SU-DHL-6 (cell line): ENCODE results near the gene UBE2O.

ENCODE experiments used
- H2AFZ ChIP-seq: fragments of 200-600 bp; sonication (generic); 2 replicates; pipeline ENCODE4 v1.6.1; 2014; ENCODE audit warnings: low read depth, mild to moderate bottlenecking, moderate library complexity, mixed read lengths, antibody characterized with exemption, low read length; ENCODE audit not compliant: severe bottlenecking
- H3F3A ChIP-seq: fragments of 200-600 bp; shearing (Covaris generic); 2 replicates; pipeline ENCODE4 v1.6.0; 2016; ENCODE audit warnings: antibody characterized with exemption, mild to moderate bottlenecking; ENCODE audit not compliant: insufficient read depth
- H3K27ac ChIP-seq: fragments of 200-600 bp; sonication (generic); 2 replicates; pipeline ENCODE4 v1.5.1; 2016; ENCODE audit warnings: low read depth, mild to moderate bottlenecking, low read length, moderate library complexity, mixed read lengths
- H3K27me3 ChIP-seq: fragments of 200-600 bp; sonication (generic), shearing (Covaris generic); 2 replicates; pipeline ENCODE4 v1.6.0; 2014; ENCODE audit warnings: mild to moderate bottlenecking, low read length
- H3K36me3 ChIP-seq: fragments of 200-600 bp; sonication (generic); 2 replicates; pipeline ENCODE4 v1.6.1; 2014; ENCODE audit warnings: mild to moderate bottlenecking, low read length, mixed read lengths
- H3K4me2 ChIP-seq: fragments of 300-600, 200-600 bp; shearing (Covaris generic), sonication (generic); 2 replicates; pipeline ENCODE4 v1.6.0; 2014; ENCODE audit warnings: low read length, low read depth, mild to moderate bottlenecking; ENCODE audit not compliant: poor library complexity, severe bottlenecking
- H3K4me3 ChIP-seq: fragments of 200-600 bp; sonication (generic); 2 replicates; pipeline ENCODE4 v1.5.1; 2014; ENCODE audit warnings: antibody characterized with exemption, low read length, mild to moderate bottlenecking, mixed read lengths; ENCODE audit not compliant: insufficient read depth, poor library complexity, severe bottlenecking
- H3K79me2 ChIP-seq: fragments of 200-600 bp; sonication (generic); 2 replicates; pipeline ENCODE4 v1.6.1; 2014; ENCODE audit warnings: mild to moderate bottlenecking, low read length, moderate library complexity; ENCODE audit not compliant: insufficient read depth
- H3K9ac ChIP-seq: fragments of 200-600 bp; sonication (generic); 2 replicates; pipeline ENCODE4 v1.7.0; 2014; ENCODE audit warnings: mild to moderate bottlenecking, low read length
- H3K9me2 ChIP-seq: fragments of 200-600 bp; sonication (generic); replicated peaks from 2 replicates; pipeline ENCODE4 v1.6.1; 2014; ENCODE audit warnings: low read length; ENCODE audit not compliant: insufficient read depth
- H3K9me3 ChIP-seq: fragments of 200-600 bp; sonication (generic); 2 replicates; pipeline ENCODE4 v1.6.1; 2014; ENCODE audit warnings: low read length, mixed read lengths; ENCODE audit not compliant: insufficient read depth
- H4K20me1 ChIP-seq: fragments of 200-600 bp; sonication (generic); 2 replicates; pipeline ENCODE4 v1.6.1; 2014; ENCODE audit warnings: low read depth, mild to moderate bottlenecking, antibody characterized with exemption, low read length, moderate library complexity, mixed read lengths
- CTCF ChIP-seq: fragments of 200-600 bp; sonication (generic); IDR thresholded peaks from one replicate; pipeline ENCODE4 v1.5.1; 2017; ENCODE audit warnings: antibody characterized with exemption, mild to moderate bottlenecking, low read length, moderate library complexity; ENCODE audit not compliant: insufficient read depth, poor library complexity, severe bottlenecking
- EZH2phosphoT487 ChIP-seq: fragments of 200-600 bp; sonication (generic), shearing (Covaris generic); conservative IDR thresholded peaks from 2 replicates; pipeline ENCODE4 v1.6.1; 2018; ENCODE audit warnings: mild to moderate bottlenecking, antibody characterized with exemption, low read length, moderate library complexity, mixed read lengths

The UBE2O gene

GRCh38 chr17:76397184-76397583 lies 55.8 kb downstream of the UBE2O start:
- H3K4me2 ChIP-seq, result no peak overlapping the region
- H3K9me2 ChIP-seq, result no peaks in the 10 kb centered on the region
- H3K4me3 ChIP-seq, result no peak overlapping the region
- H3K9ac ChIP-seq, result no peak overlapping the region
- no peaks in the 10 kb centered on the region for H4K20me1 ChIP-seq
- no peak overlapping the region for H2AFZ ChIP-seq
- no peaks in the 10 kb centered on the region for H3K36me3 ChIP-seq
- no peak for TF ChIP-seq CTCF
- no peak for TF ChIP-seq EZH2phosphoT487
- no peak overlapping the region for H3K27ac ChIP-seq
- H3K27me3 ChIP-seq, result no peaks in the 10 kb centered on the region
- H3K79me2 ChIP-seq, result no peaks in the 10 kb centered on the region
- no peaks in the 10 kb centered on the region for H3K9me3 ChIP-seq
- H3F3A ChIP-seq, result no peaks in the 10 kb centered on the region

GRCh38 chr17:76395980-76396379 lies 57.0 kb downstream of the UBE2O start:
- H3K79me2 ChIP-seq, result no peaks in the 10 kb centered on the region
- no peak overlapping the region for H3K4me3 ChIP-seq
- no peaks in the 10 kb centered on the region for H3K9me3 ChIP-seq
- H3K9ac ChIP-seq, result no peak overlapping the region
- no peaks in the 10 kb centered on the region for H4K20me1 ChIP-seq
- TF ChIP-seq CTCF, result no peak
- no peak for TF ChIP-seq EZH2phosphoT487
- no peak overlapping the region for H3K27ac ChIP-seq
- no peaks in the 10 kb centered on the region for H3K36me3 ChIP-seq
- H3K9me2 ChIP-seq, result no peaks in the 10 kb centered on the region
- H3F3A ChIP-seq, result no peaks in the 10 kb centered on the region
- H3K4me2 ChIP-seq, result no peak overlapping the region
- no peaks in the 10 kb centered on the region for H3K27me3 ChIP-seq
- H2AFZ ChIP-seq, result no peak overlapping the region

DNA sequence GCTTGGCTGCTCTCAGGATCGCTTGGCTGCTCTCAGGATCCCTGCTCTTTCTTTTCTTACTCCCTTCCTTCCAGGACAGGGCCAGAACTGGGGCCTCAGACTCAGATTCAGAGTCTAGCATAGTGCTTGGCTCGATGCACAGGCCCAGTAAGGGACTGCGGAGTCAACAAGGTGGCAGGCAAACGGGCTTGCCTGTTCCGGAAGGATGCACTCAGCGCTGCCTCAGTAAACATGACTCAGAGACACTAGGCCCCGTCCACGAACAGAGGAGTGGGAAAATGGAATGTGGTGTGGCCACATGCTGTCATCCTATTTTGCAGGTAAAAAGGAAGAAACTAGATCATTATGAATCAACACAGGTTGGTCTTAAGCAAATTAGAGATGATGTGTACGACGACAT lies 58.8 kb downstream of the UBE2O start:
- no peaks in the 10 kb centered on the region for H3K27me3 ChIP-seq
- H3K4me2 ChIP-seq, result no peak overlapping the region
- H3K9me2 ChIP-seq, result no peaks in the 10 kb centered on the region
- H2AFZ ChIP-seq, result no peak overlapping the region
- no peaks in the 10 kb centered on the region for H3K9me3 ChIP-seq
- H3K36me3 ChIP-seq, result no peaks in the 10 kb centered on the region
- TF ChIP-seq CTCF (no peak), EZH2phosphoT487 (no peak)
- no peak overlapping the region for H3K9ac ChIP-seq
- H3K79me2 ChIP-seq, result no peaks in the 10 kb centered on the region
- H4K20me1 ChIP-seq, result no peaks in the 10 kb centered on the region
- no peak overlapping the region for H3K4me3 ChIP-seq
- no peak overlapping the region for H3K27ac ChIP-seq
- H3F3A ChIP-seq, result no peaks in the 10 kb centered on the region
